ENCODE measurements around the gene SPACA4. TPM values are rescaled to one million over a fixed set of nuclear protein-coding genes. Genes with fewer than 3 reads are reported as not detected.

The SPACA4 gene
- total RNA-seq, 1 experiment from 2014 or later: not detected

GRCh38 chr19:48615231-48616040, 8.9 kb downstream of the SPACA4 start:
- Histone ChIP-seq H3K79me2 (ENCODE audit: insufficient read depth, low read length) (peaks cover 18% of the 10 kb centered on the region), H3K9ac (ENCODE audit: extremely low read depth, insufficient read length, low read length) (no peak overlapping the region), H3K4ac (ENCODE audit: low read depth, low read length) (no peak overlapping the region), H3K23ac (ENCODE audit: insufficient read length, low read depth, low read length) (no peak overlapping the region), H2BK12ac (ENCODE audit: insufficient read length, low read depth, low read length) (no peak overlapping the region), H3K56ac (ENCODE audit: insufficient read length, low read depth, low read length) (no peak overlapping the region), H2BK20ac (ENCODE audit: low read depth, low read length, poor library complexity, severe bottlenecking) (no peak overlapping the region), H2BK15ac (ENCODE audit: low read depth, low read length) (no peak overlapping the region), H4K91ac (ENCODE audit: insufficient read length, low read depth, low read length) (no peak overlapping the region), H3K14ac (ENCODE audit: insufficient read depth, low read length) (no peak overlapping the region; the same call in 1 of the 2 replicates), H3K4me2 (ENCODE audit: insufficient read depth, insufficient read length, low read length) (peak overlapping the region; percentile 21), H4K20me1 (ENCODE audit: control insufficient read depth, insufficient read depth, insufficient read length) (no peaks in the 10 kb centered on the region), H3K27me3 (ENCODE audit: insufficient read depth, low read length) (no peaks in the 10 kb centered on the region), H3K27ac (ENCODE audit: insufficient read length, low read depth, low read length) (peak overlapping the region; percentile 47), H2AK5ac (ENCODE audit: insufficient read length, low read length) (no peak overlapping the region), H3T11ph (ENCODE audit: low read length) (no peak overlapping the region), H3K18ac (ENCODE audit: insufficient read length, low read depth, low read length) (no peak overlapping the region), H3K79me1 (ENCODE audit: insufficient read depth, low read depth, low read length, poor library complexity, severe bottlenecking) (peaks cover 4% of the 10 kb centered on the region), H4K8ac (replicated peaks; ENCODE audit: insufficient read length, low read depth, low read length) (no peak overlapping the region), H2BK5ac (ENCODE audit: insufficient read length, low read length) (no peak overlapping the region), H2BK120ac (ENCODE audit: low read depth, low read length, poor library complexity, severe bottlenecking) (no peak overlapping the region), H3K9me3 (ENCODE audit: control insufficient read depth, low read depth, low read length) (no peaks in the 10 kb centered on the region), H3K4me1 (ENCODE audit: insufficient read depth, low read length) (peaks cover 3% of the 10 kb centered on the region; the same call in 1 of the 2 replicates), H4K5ac (ENCODE audit: insufficient read length, low read depth, low read length) (no peak overlapping the region), H2AFZ (ENCODE audit: low read length) (no peak overlapping the region), H3K23me2 (ENCODE audit: insufficient read length, low read depth, low read length, poor library complexity, severe bottlenecking) (peaks cover 10% of the 10 kb centered on the region)
- no CpG with 5 or more reads among the region's 19 CpGs for WGBS (ENCODE audit: extremely low coverage, insufficient read length, low lambda C conversion rate)
- no peaks in the 10 kb centered on the region; the same call in 1 of the 2 replicates for H3K27me3 Mint-ChIP-seq (ENCODE audit: low read depth)
- peaks cover 36 to 58% (median 53%) of the 10 kb centered on the region in 3 experiments for H3K36me3 Mint-ChIP-seq (ENCODE audit: insufficient read depth in 1 of 3, low read depth in 3 of 3)
- H3K4me3 Mint-ChIP-seq: peak overlapping the region; percentile 42 to 66
- DNase-seq: no peak
- TF ChIP-seq, protein P1, sequence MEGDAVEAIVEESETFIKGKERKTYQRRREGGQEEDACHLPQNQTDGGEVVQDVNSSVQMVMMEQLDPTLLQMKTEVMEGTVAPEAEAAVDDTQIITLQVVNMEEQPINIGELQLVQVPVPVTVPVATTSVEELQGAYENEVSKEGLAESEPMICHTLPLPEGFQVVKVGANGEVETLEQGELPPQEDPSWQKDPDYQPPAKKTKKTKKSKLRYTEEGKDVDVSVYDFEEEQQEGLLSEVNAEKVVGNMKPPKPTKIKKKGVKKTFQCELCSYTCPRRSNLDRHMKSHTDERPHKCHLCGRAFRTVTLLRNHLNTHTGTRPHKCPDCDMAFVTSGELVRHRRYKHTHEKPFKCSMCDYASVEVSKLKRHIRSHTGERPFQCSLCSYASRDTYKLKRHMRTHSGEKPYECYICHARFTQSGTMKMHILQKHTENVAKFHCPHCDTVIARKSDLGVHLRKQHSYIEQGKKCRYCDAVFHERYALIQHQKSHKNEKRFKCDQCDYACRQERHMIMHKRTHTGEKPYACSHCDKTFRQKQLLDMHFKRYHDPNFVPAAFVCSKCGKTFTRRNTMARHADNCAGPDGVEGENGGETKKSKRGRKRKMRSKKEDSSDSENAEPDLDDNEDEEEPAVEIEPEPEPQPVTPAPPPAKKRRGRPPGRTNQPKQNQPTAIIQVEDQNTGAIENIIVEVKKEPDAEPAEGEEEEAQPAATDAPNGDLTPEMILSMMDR (conservative IDR thresholded peaks at IDR 0.05): no peak
- H3K27ac Mint-ChIP-seq: peak overlapping the region; percentile 89 to 96 (median 89)
- no peaks in the 10 kb centered on the region; a peak in 2 of 5 replicates for H3K9me3 Mint-ChIP-seq
- peaks cover 40 to 54% of the 10 kb centered on the region in 2 experiments for H3K4me1 Mint-ChIP-seq
